Thyroid gland (tissue), 4 donors: ENCODE data around the gene HTRA3. TPM values are rescaled to one million over a fixed set of nuclear protein-coding genes. Genes with fewer than 3 reads are reported as not detected.
A peak's percentile ranks its signal among the peaks of the same experiment; 100 is the strongest.

ENCODE experiments used
- DNase-seq, 2 donors: peaks; one replicate each; pipeline ENCODE4 v3.0.0-alpha.2; 2019
- H3K27ac ChIP-seq, 3 donors: fragments of 200-600 bp; sonication (generic); 1 replicate in 2 of 3; 2 replicates in 1 of 3; pipeline ENCODE4 v1.5.1; 2016 to 2019; ENCODE audit warnings: mild to moderate bottlenecking in 1 of 3, moderate library complexity in 1 of 3
- H3K27me3 ChIP-seq: fragments of 200-600 bp; sonication (generic); one replicate; pipeline ENCODE4 v1.5.1; 2019
- H3K36me3 ChIP-seq, 2 donors: fragments of 200-600 bp; sonication (generic); one replicate each; pipeline ENCODE4 v1.5.1; 2016 to 2019
- H3K4me1 ChIP-seq, 2 donors: fragments of 200-600 bp; sonication (generic); one replicate each; pipeline ENCODE4 v1.5.1; 2017 to 2019
- H3K4me3 ChIP-seq, 3 donors: fragments of 200-600 bp; sonication (generic); replicated peaks in 1 of 3; 1 replicate in 2 of 3; 2 replicates in 1 of 3; pipeline ENCODE4 v1.5.1; 2016; ENCODE audit warnings: mild to moderate bottlenecking in 1 of 3
- H3K9me3 ChIP-seq: fragments of 200-600 bp; sonication (generic); one replicate; pipeline ENCODE4 v1.5.1; 2017
- CTCF ChIP-seq, 6 experiments: fragments of 200-600 bp in 3 of 6; fragments of 450-650 bp in 3 of 6; sonication (generic) in 3 of 6; IDR thresholded peaks; one replicate each; pipeline ENCODE4 v1.5.1; 2016 to 2019; ENCODE audit warnings: antibody characterized with exemption in 6 of 6, mild to moderate bottlenecking in 2 of 6, inconsistent platforms in 1 of 6, moderate library complexity in 1 of 6
- POLR2A ChIP-seq, 2 donors: fragments of 450-650 bp; IDR thresholded peaks; one replicate each; pipeline ENCODE4 v1.6.1; 2017; ENCODE audit warnings: antibody characterized with exemption in 2 of 2, mild to moderate bottlenecking in 2 of 2, moderate library complexity in 1 of 2
- WGBS, 2 donors: methylation state at CpG; one replicate each; pipeline ENCODE4 v1.1.5; 2017; 5-methylcytosine and 5-hydroxymethylcytosine counted together
- intact Hi-C: fragments of 100-400 bp; cut with DNase I; formaldehyde crosslinking; loops from one replicate; pipeline ENCODE4 v1.15.1; 2023
- total RNA-seq, 4 donors: library from RNA; depleted of rRNA; stranded (reverse); fragments of >200 nt; gene quantifications; one replicate each; pipeline ENCODE4 v1.2.3, GENCODE V29; 2016

HTRA3 gene
- total RNA-seq, 4 donors from 2014 or later: 6.9 to 38.3 (median 14.0) TPM

- Histone ChIP-seq H3K27me3 (no peaks in the 10 kb centered on the region), H3K27ac (peak overlapping the region; percentile 78 to 88 (median 83)), H3K4me3 (no peak overlapping the region), H3K4me1 (peaks cover 40 to 43% of the 10 kb centered on the region in 2 donors), H3K9me3 (no peaks in the 10 kb centered on the region), H3K36me3 (no peaks in the 10 kb centered on the region)
- DNase-seq: peak; percentile 99 to 100
- TF ChIP-seq POLR2A (IDR thresholded peaks at IDR 0.05): peak in 1 of 2 donors; percentile 4
- peak in 3 of 6 experiments; percentile 33 to 50 (median 34) for TF ChIP-seq CTCF (IDR thresholded peaks at IDR 0.05)
- WGBS, 2 donors: 22 to 28% methylated on average over 17 to 18 of the region's 21 CpGs
- intact Hi-C loops: loop anchor here (10.0 kb wide), 1 partner anchor 89 kb away; no protein-coding TSS in a partner anchor
Measured at GRCh38 chr4:8315435-8316250, 46.1 kb downstream of the HTRA3 start.

- Histone ChIP-seq H3K9me3 (no peaks in the 10 kb centered on the region), H3K27ac (peak overlapping the region; percentile 78 to 88 (median 83)), H3K36me3 (no peaks in the 10 kb centered on the region), H3K4me3 (no peak overlapping the region), H3K4me1 (peaks cover 40 to 43% of the 10 kb centered on the region in 2 donors), H3K27me3 (no peaks in the 10 kb centered on the region)
- TF ChIP-seq POLR2A (IDR thresholded peaks at IDR 0.05): no peak
- TF ChIP-seq CTCF (IDR thresholded peaks at IDR 0.05): no peak
- peak in 1 of 2 donors; percentile 81 for DNase-seq
- WGBS, 2 donors: 47 to 56% methylated on average over 9 to 10 of the region's 10 CpGs
- intact Hi-C loops: loop anchor here (10.0 kb wide), 1 partner anchor 88 kb away; no protein-coding TSS in a partner anchor
Measured at GRCh38 chr4:8316251-8316771, 46.8 kb downstream of the HTRA3 start.

GRCh38 chr4:8316911-8317351 lies 47.4 kb downstream of the HTRA3 start:
- no peaks in the 10 kb centered on the region for H3K36me3 ChIP-seq
- H3K9me3 ChIP-seq: no peaks in the 10 kb centered on the region
- no peak overlapping the region for H3K4me3 ChIP-seq
- peak overlapping the region; percentile 78 to 88 (median 83) for H3K27ac ChIP-seq
- H3K27me3 ChIP-seq: no peaks in the 10 kb centered on the region
- WGBS, 2 donors: 75% methylated on average over 15 of the region's 15 CpGs
- TF ChIP-seq POLR2A (IDR thresholded peaks at IDR 0.05) (no peak), CTCF (IDR thresholded peaks at IDR 0.05) (no peak)
- intact Hi-C loops: loop anchor here (10.0 kb wide), 1 partner anchor 88 kb away; no protein-coding TSS in a partner anchor
- H3K4me1 ChIP-seq: peaks cover 40 to 43% of the 10 kb centered on the region in 2 donors
- DNase-seq: peak in 1 of 2 donors; percentile 41

GRCh38 chr4:8317474-8317873 lies 47.9 kb downstream of the HTRA3 start:
- 94 to 99% methylated on average over 6 of the region's 6 CpGs for WGBS, 2 donors
- no peaks in the 10 kb centered on the region for H3K9me3 ChIP-seq
- no peak for DNase-seq
- H3K27ac ChIP-seq: peak overlapping the region; percentile 78 to 88 (median 83)
- H3K4me1 ChIP-seq: peaks cover 40 to 43% of the 10 kb centered on the region in 2 donors
- intact Hi-C loops: loop anchor here (10.0 kb wide), 1 partner anchor 87 kb away; no protein-coding TSS in a partner anchor
- no peak for TF ChIP-seq POLR2A (IDR thresholded peaks at IDR 0.05)
- no peak for TF ChIP-seq CTCF (IDR thresholded peaks at IDR 0.05)
- H3K27me3 ChIP-seq: no peaks in the 10 kb centered on the region
- no peak overlapping the region for H3K4me3 ChIP-seq
- H3K36me3 ChIP-seq: no peaks in the 10 kb centered on the region
